GM19240 (cell line): Measurements from ENCODE around the gene ATG13.

Experiments
- DNase-seq: peaks from one replicate; pipeline ENCODE4 v3.0.0; 2011; ENCODE audit warnings: low spot score; ENCODE audit not compliant: insufficient read length

The ATG13 gene

GRCh38 chr11:46604796-46605195, 12.6 kb upstream of the ATG13 start:
- DNase-seq: no peak

GRCh38 chr11:46607516-46607915, 9.8 kb upstream of the ATG13 start:
- DNase-seq: no peak

DNA sequence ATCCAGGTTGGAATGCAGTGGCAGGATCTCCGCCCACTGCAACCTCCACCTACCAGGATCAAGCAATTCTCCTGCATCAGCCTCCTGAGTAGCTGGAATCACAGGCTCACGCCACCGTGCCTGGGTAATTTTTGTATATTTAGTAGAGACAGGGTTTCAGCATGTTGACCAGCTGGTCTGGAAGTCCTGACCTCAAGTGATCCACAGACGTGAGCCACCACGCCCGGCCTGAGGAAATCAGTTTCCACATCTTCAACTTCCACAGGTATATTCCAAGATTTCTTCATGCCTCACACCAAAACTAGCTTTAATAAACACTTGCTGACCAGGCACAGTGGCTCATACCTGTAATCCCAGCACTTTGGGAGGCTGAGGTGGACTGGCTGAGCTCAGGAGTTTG, 8.0 kb upstream of the ATG13 start:
- no peak for DNase-seq

GRCh38 chr11:46611526-46612304, 5.6 kb upstream of the ATG13 start:
- no peak for DNase-seq

GRCh38 chr11:46612326-46612725, 5.0 kb upstream of the ATG13 start:
- no peak for DNase-seq

- no peak for DNase-seq
Observed at GRCh38 chr11:46615756-46616155, 1.6 kb upstream of the ATG13 start.

- no peak for DNase-seq
Observed at GRCh38 chr11:46616551-46617133, 711 bp upstream of the ATG13 start.

DNA sequence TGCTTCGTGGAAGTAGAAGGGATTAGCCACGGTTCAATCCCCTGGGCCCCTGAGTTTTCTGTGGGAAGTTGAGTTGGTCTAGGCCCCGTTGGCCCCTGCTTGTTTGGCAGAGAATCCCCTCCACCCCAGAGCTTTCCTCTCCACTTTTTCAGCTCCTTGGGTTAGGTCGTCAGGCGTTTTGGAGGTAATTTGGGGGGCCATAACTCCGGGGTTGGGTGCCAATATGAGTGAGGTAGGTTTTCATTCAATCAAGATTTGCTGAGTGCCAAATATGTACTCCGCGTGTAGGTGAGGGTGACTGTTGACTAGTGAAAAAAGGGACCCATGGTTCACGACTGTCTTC, 590 bp downstream of the ATG13 start:
- no peak for DNase-seq

DNA sequence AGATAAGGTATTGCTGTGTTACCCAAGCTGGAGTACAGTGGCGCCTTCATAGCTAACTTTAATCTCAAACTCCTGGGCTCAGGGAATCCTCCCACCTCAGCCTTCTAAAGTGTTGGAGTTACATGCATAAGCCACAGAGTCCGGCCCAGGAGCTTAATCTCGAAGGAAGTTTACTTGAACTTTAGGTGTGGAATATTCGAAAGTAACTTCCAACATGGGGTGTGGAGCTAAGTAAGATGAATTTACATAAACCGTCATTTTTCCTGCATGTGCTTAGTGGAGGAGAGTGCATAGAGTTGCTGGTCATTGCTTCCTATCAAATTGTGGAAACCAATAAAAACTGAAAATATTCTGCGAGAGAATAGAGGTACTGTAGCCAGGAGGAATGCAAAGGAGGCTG, 1.5 kb downstream of the ATG13 start:
- no peak for DNase-seq

GRCh38 chr11:46625406-46625805, 8.1 kb downstream of the ATG13 start:
- no peak for DNase-seq

DNA sequence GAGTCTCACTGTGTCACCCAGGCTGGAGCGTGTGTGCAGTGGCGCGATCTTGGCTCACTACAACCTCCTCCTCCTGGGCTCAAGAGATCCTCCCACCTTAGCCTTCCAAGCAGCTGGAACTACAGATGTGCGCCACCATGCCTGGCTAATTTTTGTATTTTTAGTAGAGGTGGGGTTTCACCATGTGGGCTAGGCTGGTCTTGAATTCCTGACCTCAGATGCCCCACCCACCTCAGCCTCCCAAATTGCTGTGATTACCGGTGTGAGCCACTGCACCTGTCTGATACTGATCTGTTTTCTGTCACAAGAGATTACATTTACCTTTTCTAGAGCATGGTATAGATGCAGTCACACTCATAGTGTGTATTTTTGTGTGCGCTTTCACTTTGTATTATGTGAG, 11.6 kb downstream of the ATG13 start:
- no peak for DNase-seq

DNA sequence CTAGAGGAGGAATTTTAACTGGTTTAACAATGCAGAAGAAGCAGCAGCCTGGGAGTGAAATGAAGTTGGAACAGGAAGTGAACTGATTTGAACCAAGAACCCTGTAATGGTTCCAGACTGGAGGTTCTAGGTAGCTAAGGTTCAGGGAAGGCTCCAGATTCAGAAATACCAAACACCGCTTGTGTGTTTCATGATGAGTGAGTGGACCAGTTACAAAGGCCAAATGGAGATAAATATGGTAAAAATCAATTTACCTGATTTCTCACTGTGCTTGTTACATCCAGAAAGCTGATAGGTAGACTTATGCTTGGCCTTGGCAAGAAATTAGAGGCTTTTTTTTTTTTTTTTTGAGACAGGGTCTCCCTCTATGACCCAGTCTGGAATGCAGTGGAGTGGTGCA, 12.9 kb downstream of the ATG13 start:
- DNase-seq: no peak

DNA sequence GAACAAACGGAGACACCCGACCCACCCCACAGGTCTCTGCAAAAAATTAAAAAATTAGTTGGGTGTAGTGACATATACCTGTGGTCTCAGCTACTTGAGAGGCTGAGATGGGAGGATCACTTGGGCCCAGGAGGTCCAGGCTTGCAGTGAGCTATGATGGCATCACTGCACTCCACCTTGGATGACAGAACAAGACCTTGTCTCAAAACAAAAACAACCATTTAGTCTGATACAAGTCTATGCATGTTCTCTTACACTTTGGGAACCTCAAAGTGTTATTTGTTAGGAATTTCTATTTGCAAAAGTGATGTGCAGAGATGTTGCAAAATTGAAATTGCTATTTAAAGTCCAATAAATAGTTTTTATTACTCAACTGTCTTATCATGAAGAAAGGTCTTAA, 14.3 kb downstream of the ATG13 start:
- DNase-seq: no peak

GRCh38 chr11:46632502-46632901, 15.1 kb downstream of the ATG13 start:
- DNase-seq: no peak

GRCh38 chr11:46633291-46634217, 16.2 kb downstream of the ATG13 start:
- no peak for DNase-seq

- no peak for DNase-seq
Observed at GRCh38 chr11:46635557-46636139, 18.3 kb downstream of the ATG13 start.

GRCh38 chr11:46637546-46637945, 20.2 kb downstream of the ATG13 start:
- DNase-seq: no peak

GRCh38 chr11:46639197-46639839, 22.0 kb downstream of the ATG13 start:
- DNase-seq: no peak

DNA sequence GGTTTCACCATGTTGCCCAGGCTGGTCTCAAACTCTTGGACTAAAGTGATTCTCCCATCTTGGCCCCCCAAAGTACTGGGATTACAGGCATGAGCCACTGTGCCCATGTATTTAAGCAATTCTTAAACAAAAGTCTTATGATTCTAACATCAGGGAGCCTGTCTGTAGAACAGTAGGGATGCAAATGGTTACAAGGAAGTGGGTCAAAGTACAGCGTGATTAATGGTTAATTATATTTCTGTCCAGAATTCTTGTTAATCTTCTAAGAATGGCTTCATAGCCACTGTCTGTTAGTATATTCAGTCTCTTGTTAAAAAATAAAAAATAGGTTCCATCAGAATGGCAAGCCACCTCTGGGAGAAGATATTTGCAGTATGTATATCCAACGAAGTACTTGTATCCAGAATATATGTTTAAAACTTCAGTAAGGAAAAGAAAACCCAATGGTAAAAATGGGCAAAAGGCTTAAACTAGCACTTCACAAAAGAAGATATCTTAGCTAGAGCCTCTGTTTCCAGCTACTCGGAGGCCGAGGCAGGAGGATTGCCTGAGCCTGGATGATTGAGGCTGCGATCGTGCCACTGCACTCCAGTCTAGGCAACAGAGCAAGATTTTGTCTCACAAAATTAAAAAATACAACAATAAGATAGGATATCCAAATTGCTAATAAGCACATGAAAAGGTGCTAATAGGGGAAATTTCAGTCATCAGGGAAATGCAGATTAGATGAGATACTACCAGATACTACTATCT, 22.9 kb downstream of the ATG13 start:
- DNase-seq: no peak

- no peak for DNase-seq
Observed at GRCh38 chr11:46641639-46642038, 24.3 kb downstream of the ATG13 start.
